ENCODE data around the gene REC8.

Gene REC8

DNA sequence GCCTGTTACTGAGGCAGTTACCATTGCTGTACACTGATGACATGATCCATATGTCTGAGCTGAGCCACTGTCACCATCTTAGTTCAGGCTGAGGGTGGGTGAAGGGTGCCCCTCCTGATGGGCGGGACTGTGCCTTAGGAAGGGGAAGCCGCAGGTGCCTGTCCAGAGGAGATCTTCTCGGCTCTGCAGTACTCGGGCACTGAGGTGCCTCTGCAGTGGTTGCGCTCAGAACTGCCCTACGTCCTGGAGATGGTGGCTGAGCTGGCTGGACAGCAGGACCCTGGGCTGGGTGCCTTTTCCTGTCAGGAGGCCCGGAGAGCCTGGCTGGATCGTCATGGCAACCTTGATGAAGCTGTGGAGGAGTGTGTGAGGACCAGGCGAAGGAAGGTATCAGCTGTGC is 20.9 kb upstream of the REC8 start:
- H3K4me3 ChIP-seq (ENCODE audit: low read depth, low read length), result no peak overlapping the region
- TF ChIP-seq, protein P1, sequence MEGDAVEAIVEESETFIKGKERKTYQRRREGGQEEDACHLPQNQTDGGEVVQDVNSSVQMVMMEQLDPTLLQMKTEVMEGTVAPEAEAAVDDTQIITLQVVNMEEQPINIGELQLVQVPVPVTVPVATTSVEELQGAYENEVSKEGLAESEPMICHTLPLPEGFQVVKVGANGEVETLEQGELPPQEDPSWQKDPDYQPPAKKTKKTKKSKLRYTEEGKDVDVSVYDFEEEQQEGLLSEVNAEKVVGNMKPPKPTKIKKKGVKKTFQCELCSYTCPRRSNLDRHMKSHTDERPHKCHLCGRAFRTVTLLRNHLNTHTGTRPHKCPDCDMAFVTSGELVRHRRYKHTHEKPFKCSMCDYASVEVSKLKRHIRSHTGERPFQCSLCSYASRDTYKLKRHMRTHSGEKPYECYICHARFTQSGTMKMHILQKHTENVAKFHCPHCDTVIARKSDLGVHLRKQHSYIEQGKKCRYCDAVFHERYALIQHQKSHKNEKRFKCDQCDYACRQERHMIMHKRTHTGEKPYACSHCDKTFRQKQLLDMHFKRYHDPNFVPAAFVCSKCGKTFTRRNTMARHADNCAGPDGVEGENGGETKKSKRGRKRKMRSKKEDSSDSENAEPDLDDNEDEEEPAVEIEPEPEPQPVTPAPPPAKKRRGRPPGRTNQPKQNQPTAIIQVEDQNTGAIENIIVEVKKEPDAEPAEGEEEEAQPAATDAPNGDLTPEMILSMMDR (conservative IDR thresholded peaks at IDR 0.05; ENCODE audit: low read depth, low read length), result no peak
- DNase-seq (ENCODE audit: low read depth), result no peak

DNA sequence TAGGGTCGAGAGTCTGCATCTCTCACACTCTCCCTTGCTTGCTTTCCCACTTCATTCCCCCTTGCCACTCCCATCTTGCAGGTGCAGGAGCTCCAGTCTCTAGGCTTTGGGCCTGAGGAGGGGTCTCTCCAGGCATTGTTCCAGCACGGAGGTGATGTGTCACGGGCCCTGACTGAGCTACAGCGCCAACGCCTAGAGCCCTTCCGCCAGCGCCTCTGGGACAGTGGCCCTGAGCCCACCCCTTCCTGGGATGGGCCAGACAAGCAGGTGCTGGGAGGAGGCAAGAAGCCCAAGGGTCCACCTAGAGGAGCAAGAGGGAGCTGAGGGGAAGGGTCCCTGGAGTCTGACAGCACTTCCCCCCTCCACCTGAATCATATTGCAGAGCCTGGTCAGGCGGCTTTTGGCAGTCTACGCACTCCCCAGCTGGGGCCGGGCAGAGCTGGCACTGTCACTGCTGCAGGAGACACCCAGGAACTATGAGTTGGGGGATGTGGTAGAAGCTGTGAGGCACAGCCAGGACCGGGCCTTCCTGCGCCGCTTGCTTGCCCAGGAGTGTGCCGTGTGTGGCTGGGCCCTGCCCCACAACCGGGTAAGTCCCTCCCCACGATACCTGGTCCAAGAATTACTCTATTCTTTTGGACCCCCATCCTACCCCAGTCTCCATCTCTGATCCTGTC is 20.3 kb upstream of the REC8 start:
- TF ChIP-seq, protein P1 (conservative IDR thresholded peaks at IDR 0.05; ENCODE audit: low read depth, low read length), result no peak
- no peak for DNase-seq (ENCODE audit: low read depth)
- H3K4me3 ChIP-seq (ENCODE audit: low read depth, low read length), result no peak overlapping the region

DNA sequence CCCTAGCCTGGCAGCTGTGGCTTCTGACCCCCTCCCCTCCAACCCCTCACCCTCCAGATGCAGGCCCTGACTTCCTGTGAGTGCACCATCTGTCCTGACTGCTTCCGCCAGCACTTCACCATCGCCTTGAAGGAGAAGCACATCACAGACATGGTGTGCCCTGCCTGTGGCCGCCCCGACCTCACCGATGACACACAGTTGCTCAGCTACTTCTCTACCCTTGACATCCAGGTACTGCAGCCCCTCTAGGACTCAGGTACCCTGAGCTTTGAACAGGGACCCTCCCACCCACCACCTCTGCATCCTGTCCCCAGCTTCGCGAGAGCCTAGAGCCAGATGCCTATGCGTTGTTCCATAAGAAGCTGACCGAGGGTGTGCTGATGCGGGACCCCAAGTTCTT is 16.8 kb upstream of the REC8 start:
- no peak for DNase-seq (ENCODE audit: low read depth)
- H3K4me3 ChIP-seq (ENCODE audit: low read depth, low read length), result no peak overlapping the region
- TF ChIP-seq, protein P1 (conservative IDR thresholded peaks at IDR 0.05; ENCODE audit: low read depth, low read length), result no peak

DNA sequence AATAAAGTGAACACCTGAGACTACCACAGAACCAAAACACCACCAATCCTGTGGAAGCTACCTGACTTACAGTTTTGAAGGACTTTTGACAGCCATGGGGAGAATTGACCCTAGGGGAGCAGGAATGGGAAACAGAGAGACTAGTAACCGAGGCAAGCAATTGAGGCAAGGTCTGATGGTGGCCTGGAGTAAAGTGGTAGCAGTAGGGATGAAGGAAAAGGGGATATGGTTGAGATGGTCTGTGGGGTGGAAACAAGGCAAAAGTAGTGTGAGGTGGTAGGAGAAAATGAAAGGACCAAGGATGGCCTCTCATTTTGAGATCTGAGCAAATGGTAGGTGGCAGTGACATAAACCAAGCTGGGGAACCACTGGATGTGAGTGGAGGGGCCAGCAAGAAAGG is 15.0 kb upstream of the REC8 start:
- TF ChIP-seq, protein P1 (conservative IDR thresholded peaks at IDR 0.05; ENCODE audit: low read depth, low read length), result no peak
- H3K4me3 ChIP-seq (ENCODE audit: low read depth, low read length), result no peak overlapping the region
- no peak for DNase-seq (ENCODE audit: low read depth)

DNA sequence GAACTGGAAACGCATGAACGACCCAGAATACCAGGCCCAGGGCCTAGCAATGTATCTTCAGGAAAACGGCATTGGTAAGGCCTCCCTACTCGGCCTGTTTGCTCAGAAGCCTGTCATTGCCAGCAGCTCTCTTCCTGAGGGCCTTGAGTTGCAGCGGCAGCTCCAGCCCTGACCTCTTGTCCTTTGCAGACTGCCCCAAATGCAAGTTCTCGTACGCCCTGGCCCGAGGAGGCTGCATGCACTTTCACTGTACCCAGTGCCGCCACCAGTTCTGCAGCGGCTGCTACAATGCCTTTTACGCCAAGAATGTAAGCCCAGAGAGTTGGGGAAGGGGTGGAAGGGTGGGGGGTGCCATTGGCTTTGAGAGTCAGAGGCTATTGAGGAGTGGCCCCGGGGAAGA is 14.5 kb upstream of the REC8 start:
- TF ChIP-seq, protein P1 (conservative IDR thresholded peaks at IDR 0.05; ENCODE audit: low read depth, low read length), result no peak
- DNase-seq (ENCODE audit: low read depth), result no peak
- no peak overlapping the region for H3K4me3 ChIP-seq (ENCODE audit: low read depth, low read length)

DNA sequence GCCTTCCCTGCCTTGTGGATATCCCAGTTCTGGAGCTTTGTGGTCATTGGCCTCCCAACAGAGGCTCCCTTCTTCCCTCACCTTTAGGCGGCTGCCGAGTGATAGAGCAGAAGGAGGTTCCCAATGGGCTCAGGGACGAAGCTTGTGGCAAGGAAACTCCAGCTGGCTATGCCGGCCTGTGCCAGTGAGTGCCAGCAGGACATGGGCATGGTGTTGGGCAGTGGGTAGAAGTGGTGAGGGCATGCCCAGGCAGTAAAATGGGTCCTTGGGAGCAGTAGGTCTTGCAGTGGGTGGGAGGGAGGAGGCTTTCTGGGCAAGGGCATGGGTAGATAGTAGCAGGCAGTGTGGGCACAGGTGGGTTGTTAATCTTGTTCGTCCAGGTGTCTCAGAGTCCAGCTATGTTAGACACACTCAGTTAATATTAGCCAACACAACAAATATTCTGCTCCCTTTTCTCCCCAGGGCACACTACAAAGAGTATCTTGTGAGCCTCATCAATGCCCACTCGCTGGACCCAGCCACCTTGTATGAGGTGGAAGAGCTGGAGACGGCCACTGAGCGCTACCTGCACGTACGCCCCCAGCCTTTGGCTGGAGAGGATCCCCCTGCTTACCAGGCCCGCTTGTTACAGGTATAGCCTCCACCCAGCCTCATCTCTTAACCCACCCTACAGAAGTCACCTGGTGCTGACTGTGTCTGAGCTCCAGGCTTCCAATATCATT is 11.9 kb upstream of the REC8 start:
- TF ChIP-seq, protein P1 (conservative IDR thresholded peaks at IDR 0.05; ENCODE audit: low read depth, low read length), result no peak
- no peak overlapping the region for H3K4me3 ChIP-seq (ENCODE audit: low read depth, low read length)
- no peak for DNase-seq (ENCODE audit: low read depth)

DNA sequence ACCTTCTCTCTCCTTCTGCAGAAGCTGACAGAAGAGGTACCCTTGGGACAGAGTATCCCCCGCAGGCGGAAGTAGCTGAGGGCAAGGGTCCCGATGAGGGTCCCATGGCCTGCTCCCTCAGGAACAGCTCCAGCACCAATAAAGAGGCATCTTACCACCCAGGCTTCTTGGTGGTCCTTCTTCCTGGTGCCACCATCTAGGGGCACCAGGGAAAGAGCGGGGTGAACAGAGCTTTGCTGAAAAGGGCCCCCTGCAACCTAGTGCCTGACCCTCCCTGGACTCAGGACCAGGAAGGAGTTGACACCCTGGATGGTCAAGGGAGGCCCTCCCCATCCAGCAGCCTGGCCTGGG is 11.4 kb upstream of the REC8 start:
- H3K4me3 ChIP-seq (ENCODE audit: low read depth, low read length), result no peak overlapping the region
- no peak for DNase-seq (ENCODE audit: low read depth)
- TF ChIP-seq, protein P1 (conservative IDR thresholded peaks at IDR 0.05; ENCODE audit: low read depth, low read length), result no peak

Measured in choroid plexus epithelial cell (primary cell).